HepG2 (cell line): Measurements from ENCODE around the gene HAP1.

Experiments
- TF ChIP-seq, protein P1 (sequence below): sonication (generic); formaldehyde crosslinking; conservative IDR thresholded peaks from 2 replicates; pipeline ENCODE4 v1.4.0; 2020; ENCODE audit warnings: missing genetic modification reagents
- TF ChIP-seq, protein P2 (sequence below): sonication (generic); formaldehyde crosslinking; IDR thresholded peaks from 2 replicates; pipeline ENCODE4 v1.4.0; 2020; ENCODE audit warnings: missing genetic modification reagents

GRCh38 chr17:41695134-41695661, 39.2 kb downstream of the HAP1 start:
- TF ChIP-seq, protein P1, sequence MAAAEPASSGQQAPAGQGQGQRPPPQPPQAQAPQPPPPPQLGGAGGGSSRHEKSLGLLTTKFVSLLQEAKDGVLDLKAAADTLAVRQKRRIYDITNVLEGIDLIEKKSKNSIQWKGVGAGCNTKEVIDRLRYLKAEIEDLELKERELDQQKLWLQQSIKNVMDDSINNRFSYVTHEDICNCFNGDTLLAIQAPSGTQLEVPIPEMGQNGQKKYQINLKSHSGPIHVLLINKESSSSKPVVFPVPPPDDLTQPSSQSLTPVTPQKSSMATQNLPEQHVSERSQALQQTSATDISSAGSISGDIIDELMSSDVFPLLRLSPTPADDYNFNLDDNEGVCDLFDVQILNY = no peak
- TF ChIP-seq, protein P2, sequence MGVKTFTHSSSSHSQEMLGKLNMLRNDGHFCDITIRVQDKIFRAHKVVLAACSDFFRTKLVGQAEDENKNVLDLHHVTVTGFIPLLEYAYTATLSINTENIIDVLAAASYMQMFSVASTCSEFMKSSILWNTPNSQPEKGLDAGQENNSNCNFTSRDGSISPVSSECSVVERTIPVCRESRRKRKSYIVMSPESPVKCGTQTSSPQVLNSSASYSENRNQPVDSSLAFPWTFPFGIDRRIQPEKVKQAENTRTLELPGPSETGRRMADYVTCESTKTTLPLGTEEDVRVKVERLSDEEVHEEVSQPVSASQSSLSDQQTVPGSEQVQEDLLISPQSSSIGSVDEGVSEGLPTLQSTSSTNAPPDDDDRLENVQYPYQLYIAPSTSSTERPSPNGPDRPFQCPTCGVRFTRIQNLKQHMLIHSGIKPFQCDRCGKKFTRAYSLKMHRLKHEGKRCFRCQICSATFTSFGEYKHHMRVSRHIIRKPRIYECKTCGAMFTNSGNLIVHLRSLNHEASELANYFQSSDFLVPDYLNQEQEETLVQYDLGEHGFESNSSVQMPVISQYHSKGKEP (CRISPR knock-in tag) = no peak
